GM04503 (cell line): ENCODE measurements around the gene SUGP2.

ENCODE experiments used
- DNase-seq: peaks from one replicate; pipeline ENCODE4 v3.0.0-alpha.2; 2012; ENCODE audit warnings: low read depth

The SUGP2 gene

DNA sequence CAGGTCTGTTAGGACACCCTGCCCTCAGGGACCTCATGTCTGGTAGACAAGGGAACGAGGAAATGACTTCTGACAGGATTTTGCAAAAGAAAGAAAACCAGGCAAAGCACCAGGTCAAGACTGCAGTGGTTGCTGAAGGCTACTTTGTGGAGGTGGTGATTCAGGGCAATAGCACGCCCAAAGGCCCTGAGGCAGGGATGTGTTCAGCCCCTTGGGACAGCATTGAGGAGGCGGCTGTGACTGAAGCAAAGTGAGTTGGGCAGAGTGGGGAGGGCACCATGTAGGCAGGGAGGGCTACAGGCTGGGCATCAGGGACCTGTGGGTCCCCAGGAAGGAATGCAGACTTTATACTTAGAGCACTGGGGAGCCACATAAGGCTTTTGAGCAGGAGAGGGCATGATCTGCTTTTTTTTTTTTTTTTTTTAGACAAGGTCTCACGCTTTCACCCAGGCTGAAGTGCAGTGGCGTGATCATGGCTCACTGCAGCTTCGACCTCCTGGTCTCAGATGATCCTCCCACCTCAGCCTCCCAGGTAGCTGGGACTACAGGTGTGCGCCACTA is 81.5 kb downstream of the SUGP2 start:
- no peak for DNase-seq

- no peak for DNase-seq
Measured at GRCh38 chr19:18949858-18950257, 83.5 kb downstream of the SUGP2 start.

DNA sequence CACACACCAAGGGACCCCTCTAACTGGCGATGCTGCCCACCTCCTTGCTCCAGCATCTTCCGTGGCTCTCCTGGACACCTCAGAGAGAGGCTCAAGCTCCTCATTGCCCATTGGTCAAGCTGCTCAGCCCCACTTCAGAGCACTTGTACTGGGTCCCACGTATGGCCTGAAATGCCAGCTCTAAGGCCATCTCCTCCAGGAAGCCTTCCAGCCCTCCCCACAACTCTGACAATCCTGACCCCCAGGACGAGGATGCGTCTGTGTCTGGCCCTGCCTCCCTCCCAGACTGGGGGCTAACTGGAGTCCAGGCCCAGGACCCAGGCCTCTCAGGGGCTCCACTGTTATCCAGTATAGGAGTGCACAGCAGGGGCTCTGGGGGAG is 84.4 kb downstream of the SUGP2 start:
- DNase-seq: no peak

GRCh38 chr19:18948075-18948975 is 85.0 kb downstream of the SUGP2 start:
- no peak for DNase-seq

DNA sequence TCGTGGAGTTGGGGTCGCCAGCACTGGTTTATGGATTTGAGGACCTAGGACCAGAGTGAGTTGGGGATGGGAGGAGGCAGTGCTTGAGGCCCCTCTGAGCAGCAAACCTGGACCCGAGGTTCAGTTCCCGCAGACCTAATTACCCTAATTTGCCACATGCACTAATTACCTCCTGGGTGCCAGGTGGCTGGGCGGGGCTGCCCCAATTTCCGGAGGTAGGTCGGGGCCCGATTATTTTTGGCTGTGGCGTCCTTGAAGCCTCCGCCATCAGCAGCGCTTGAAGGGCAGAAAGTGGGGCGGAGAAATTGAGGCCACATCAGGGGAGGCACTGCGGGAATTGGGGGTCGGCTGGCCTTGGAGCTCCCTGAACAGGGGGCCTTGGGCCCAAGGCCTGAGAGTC is 86.4 kb downstream of the SUGP2 start:
- DNase-seq: no peak

- DNase-seq: no peak
Measured at GRCh38 chr19:18946335-18946734, 87.0 kb downstream of the SUGP2 start.

GRCh38 chr19:18945297-18945696 is 88.0 kb downstream of the SUGP2 start:
- no peak for DNase-seq

- no peak for DNase-seq
Measured at GRCh38 chr19:18943465-18943864, 89.9 kb downstream of the SUGP2 start.

DNA sequence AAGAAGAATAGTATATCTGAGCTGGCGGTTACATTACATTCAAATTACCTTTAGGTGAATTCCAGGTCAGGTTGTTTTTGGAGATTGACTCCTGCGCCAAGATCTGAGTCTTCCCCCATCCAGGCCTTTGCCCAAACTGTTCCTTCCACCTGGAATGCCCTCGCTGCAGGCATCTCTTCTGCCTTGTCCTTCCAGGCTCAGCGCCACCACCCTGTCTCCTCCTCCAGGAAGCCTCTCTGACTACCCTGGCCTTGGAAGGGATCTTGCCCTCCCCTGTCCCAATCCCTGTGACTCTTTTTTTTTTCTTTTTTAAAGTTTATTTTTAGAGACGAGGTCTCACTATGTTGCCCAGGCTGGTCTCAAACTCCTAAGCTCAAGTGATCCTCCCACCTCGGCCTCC is 90.6 kb downstream of the SUGP2 start:
- DNase-seq: no peak

GRCh38 chr19:18941628-18942354 is 91.5 kb downstream of the SUGP2 start:
- no peak for DNase-seq
